HepG2 (cell line): ENCODE data around the gene PNPLA8. TPM values are rescaled to one million over a fixed set of nuclear protein-coding genes. Genes with fewer than 3 reads are reported as not detected.

Source experiments
- ARNT2 ChIP-seq: sonication (generic); formaldehyde crosslinking; IDR thresholded peaks from 2 replicates; pipeline ENCODE4 v1.8.0; 2022; ENCODE audit warnings: mild to moderate bottlenecking, low read depth, missing genetic modification reagents, moderate library complexity
- ATF7-NPFF ChIP-seq: sonication (generic); formaldehyde crosslinking; IDR thresholded peaks from 2 replicates; pipeline ENCODE4 v1.8.1; 2023; ENCODE audit warnings: mild to moderate bottlenecking, low read depth, missing genetic modification reagents, moderate library complexity
- DNMT1 ChIP-seq: sonication (generic); formaldehyde crosslinking; IDR thresholded peaks from 2 replicates; pipeline ENCODE4 v1.5.1; 2020; ENCODE audit warnings: mild to moderate bottlenecking, missing genetic modification reagents
- DPF2 ChIP-seq: sonication (generic); formaldehyde crosslinking; IDR thresholded peaks from 2 replicates; pipeline ENCODE4 v1.4.0; 2020; ENCODE audit warnings: mild to moderate bottlenecking, low read depth, missing genetic modification reagents, borderline replicate concordance
- HOMEZ ChIP-seq: IDR thresholded peaks from 2 replicates; pipeline ENCODE4 v1.6.1; 2016; ENCODE audit warnings: low read depth
- MAFG ChIP-seq: sonication (generic); formaldehyde crosslinking; IDR thresholded peaks from 2 replicates; pipeline ENCODE4 v1.5.1; 2020; ENCODE audit warnings: mild to moderate bottlenecking, missing genetic modification reagents
- MEIS1 ChIP-seq: sonication (generic); formaldehyde crosslinking; IDR thresholded peaks from 2 replicates; pipeline ENCODE4 v1.9.0; 2021; ENCODE audit warnings: mild to moderate bottlenecking, missing genetic modification reagents, moderate library complexity, borderline replicate concordance
- NCOA1 ChIP-seq: sonication (generic); formaldehyde crosslinking; IDR thresholded peaks from 2 replicates; pipeline ENCODE4 v1.9.0; 2021; ENCODE audit warnings: missing genetic modification reagents
- NPAS2 ChIP-seq: sonication (generic); formaldehyde crosslinking; IDR thresholded peaks from 2 replicates; pipeline ENCODE4 v1.8.0; 2022; ENCODE audit warnings: mild to moderate bottlenecking, missing genetic modification reagents, borderline replicate concordance
- RBAK ChIP-seq: sonication (generic); formaldehyde crosslinking; IDR thresholded peaks from 2 replicates; pipeline ENCODE4 v1.5.1; 2020; ENCODE audit warnings: mild to moderate bottlenecking, missing genetic modification reagents
- SATB2 ChIP-seq: sonication (generic); formaldehyde crosslinking; IDR thresholded peaks from 2 replicates; pipeline ENCODE4 v1.5.0; 2020; ENCODE audit warnings: missing genetic modification reagents
- SNAPC4 ChIP-seq: sonication (generic); formaldehyde crosslinking; IDR thresholded peaks from 2 replicates; pipeline ENCODE4 v1.4.0; 2020; ENCODE audit warnings: mild to moderate bottlenecking, missing genetic modification reagents
- TP53 ChIP-seq: sonication (generic); formaldehyde crosslinking; conservative IDR thresholded peaks from 2 replicates; pipeline ENCODE4 v1.4.0; 2020; ENCODE audit warnings: missing genetic modification reagents
- ZBTB14 ChIP-seq: sonication (generic); formaldehyde crosslinking; IDR thresholded peaks from 2 replicates; pipeline ENCODE4 v1.4.0; 2020; ENCODE audit warnings: missing genetic modification reagents
- ZBTB7A ChIP-seq: sonication (generic); formaldehyde crosslinking; IDR thresholded peaks from 2 replicates; pipeline ENCODE4 v1.8.0; 2022; ENCODE audit warnings: mild to moderate bottlenecking, missing genetic modification reagents
- ZBTB8A ChIP-seq: sonication (generic); formaldehyde crosslinking; IDR thresholded peaks from 2 replicates; pipeline ENCODE4 v1.4.0; 2020; ENCODE audit warnings: mild to moderate bottlenecking, low read depth, missing genetic modification reagents, borderline replicate concordance
- ZFP36L2 ChIP-seq: sonication (generic); formaldehyde crosslinking; IDR thresholded peaks from 2 replicates; pipeline ENCODE4 v1.4.0; 2020; ENCODE audit warnings: missing genetic modification reagents
- ZNF205 ChIP-seq: IDR thresholded peaks from 2 replicates; pipeline ENCODE4 v1.6.1; 2018; ENCODE audit warnings: missing biosample characterization, missing genetic modification reagents
- ZNF326 ChIP-seq: sonication (generic); formaldehyde crosslinking; IDR thresholded peaks from 2 replicates; pipeline ENCODE4 v1.4.0; 2020; ENCODE audit warnings: missing genetic modification reagents, borderline replicate concordance
- ZNF33B ChIP-seq: sonication (generic); formaldehyde crosslinking; IDR thresholded peaks from 2 replicates; pipeline ENCODE4 v1.5.1; 2020; ENCODE audit warnings: mild to moderate bottlenecking, missing genetic modification reagents
- ZNF614 ChIP-seq: IDR thresholded peaks from 2 replicates; pipeline ENCODE4 v1.6.1; 2018; ENCODE audit warnings: missing biosample characterization, missing genetic modification reagents, inconsistent platforms, borderline replicate concordance
- ZNF724P ChIP-seq: sonication (generic); formaldehyde crosslinking; IDR thresholded peaks from 2 replicates; pipeline ENCODE4 v1.8.0; 2022; ENCODE audit warnings: missing genetic modification reagents, borderline replicate concordance
- ZNF737 ChIP-seq: sonication (generic); formaldehyde crosslinking; IDR thresholded peaks from 2 replicates; pipeline ENCODE4 v1.5.0; 2020; ENCODE audit warnings: missing genetic modification reagents, mild to moderate bottlenecking, borderline replicate concordance
- polyA plus RNA-seq, 8 experiments: library from polyadenylated mRNA; depleted of rRNA in 3 of 8; stranded (reverse) in 7 of 8; unstranded in 1 of 8; fragments of >200 nt; fragmentation: Illumina TruSeq in 4 of 8; extraction: Trizol in 4 of 8; gene quantifications; 2 replicates each; pipeline versions ENCODE4 v1.2.1 to v1.2.3, GENCODE V29; 2011 to 2016; ENCODE audit warnings: low read depth in 4 of 8, missing spikeins in 1 of 8, mixed read lengths in 1 of 8; ENCODE audit not compliant: insufficient read depth in 1 of 8
- total RNA-seq, 5 experiments: library from RNA; depleted of rRNA; stranded (reverse); fragments of >200 nt; fragmentation: Illumina TruSeq; extraction: Trizol; gene quantifications; 2 replicates each; pipeline ENCODE4 v1.2.3, GENCODE V29; 2016; ENCODE audit warnings: low read depth in 1 of 5

Gene PNPLA8
- total and polyA plus RNA-seq, 2 of the 13 experiments (the other 11 are each of a cell fraction or from before 2014, with no cell fraction given) = 6.3 to 11.4 TPM

GRCh38 chr7:108525985-108526767 is at the start of gene PNPLA8 (continued):
- TF ChIP-seq ARNT2 (CRISPR knock-in tag) (peak; percentile 88), ZNF614 (CRISPR knock-in tag) (no peak; the same call in 1 of the 2 replicates), MEIS1 (CRISPR knock-in tag) (peak; percentile 99), ATF7-NPFF (CRISPR knock-in tag) (peak; percentile 66), ZNF326 (no peak), DPF2 (no peak), ZBTB8A (CRISPR knock-in tag) (0 out of 2 replicates have a peak, but pooled peaks have one; percentile 40), NCOA1 (CRISPR knock-in tag) (no peak), ZNF724P (peak; percentile 57; the same call in 1 of the 2 replicates), ZNF33B (CRISPR knock-in tag) (no peak), ZNF737 (CRISPR knock-in tag) (no peak), ZBTB14 (CRISPR knock-in tag) (no peak), ZNF205 (CRISPR knock-in tag) (no peak), NPAS2 (CRISPR knock-in tag) (no peak), SNAPC4 (CRISPR knock-in tag) (no peak), ZFP36L2 (CRISPR knock-in tag) (no peak), ZBTB7A (CRISPR knock-in tag) (no peak), HOMEZ (CRISPR knock-in tag) (peak; percentile 75; the same call in 1 of the 2 replicates), TP53 (no peak), MAFG (no peak), DNMT1 (0 out of 2 replicates have a peak, but pooled peaks have one; percentile 25), RBAK (CRISPR knock-in tag) (no peak), SATB2 (CRISPR knock-in tag) (no peak)
